ENCODE results near the gene SMAD2. TPM values are rescaled to one million over a fixed set of nuclear protein-coding genes. Genes with fewer than 3 reads are reported as not detected.

Gene SMAD2
- total RNA-seq, 1 experiment from 2014 or later = 121 TPM

- no peak for DNase-seq
- Histone ChIP-seq H3T11ph (ENCODE audit: low read length) (no peak overlapping the region), H3K4me2 (ENCODE audit: insufficient read depth, insufficient read length, low read length) (no peak overlapping the region), H4K20me1 (ENCODE audit: control insufficient read depth, insufficient read depth, insufficient read length) (no peaks in the 10 kb centered on the region), H2BK5ac (ENCODE audit: insufficient read length, low read length) (no peak overlapping the region), H3K79me2 (ENCODE audit: insufficient read depth, low read length) (no peaks in the 10 kb centered on the region), H3K56ac (ENCODE audit: insufficient read length, low read depth, low read length) (no peak overlapping the region), H2BK20ac (ENCODE audit: low read depth, low read length, poor library complexity, severe bottlenecking) (no peak overlapping the region), H3K27ac (ENCODE audit: insufficient read length, low read depth, low read length) (no peak overlapping the region), H3K9ac (ENCODE audit: extremely low read depth, insufficient read length, low read length) (no peak overlapping the region), H3K23ac (ENCODE audit: insufficient read length, low read depth, low read length) (no peak overlapping the region), H3K4ac (ENCODE audit: low read depth, low read length) (no peak overlapping the region), H3K9me3 (ENCODE audit: control insufficient read depth, low read depth, low read length) (no peaks in the 10 kb centered on the region), H3K79me1 (ENCODE audit: insufficient read depth, low read depth, low read length, poor library complexity, severe bottlenecking) (no peaks in the 10 kb centered on the region), H3K27me3 (ENCODE audit: insufficient read depth, low read length) (no peaks in the 10 kb centered on the region), H2BK120ac (ENCODE audit: low read depth, low read length, poor library complexity, severe bottlenecking) (no peak overlapping the region), H3K18ac (ENCODE audit: insufficient read length, low read depth, low read length) (no peak overlapping the region), H2BK15ac (ENCODE audit: low read depth, low read length) (no peak overlapping the region), H2AFZ (ENCODE audit: low read length) (no peak overlapping the region), H4K8ac (replicated peaks; ENCODE audit: insufficient read length, low read depth, low read length) (no peak overlapping the region), H3K4me1 (ENCODE audit: insufficient read depth, low read length) (no peaks in the 10 kb centered on the region), H4K91ac (ENCODE audit: insufficient read length, low read depth, low read length) (no peak overlapping the region), H4K5ac (ENCODE audit: insufficient read length, low read depth, low read length) (no peak overlapping the region), H3K23me2 (ENCODE audit: insufficient read length, low read depth, low read length, poor library complexity, severe bottlenecking) (no peaks in the 10 kb centered on the region), H2BK12ac (ENCODE audit: insufficient read length, low read depth, low read length) (no peak overlapping the region), H3K14ac (ENCODE audit: insufficient read depth, low read length) (no peak overlapping the region), H2AK5ac (ENCODE audit: insufficient read length, low read length) (no peak overlapping the region)
- Mint-ChIP-seq H3K27me3 (ENCODE audit: low read depth) (no peaks in the 10 kb centered on the region; the same call in 1 of the 2 replicates), H3K4me3 (no peak overlapping the region), H3K27ac (no peak overlapping the region), H3K9me3 (peaks cover 0 to 3% of the 10 kb centered on the region in 2 experiments; a peak in 3 of 5 replicates), H3K36me3 (ENCODE audit: insufficient read depth in 1 of 3, low read depth in 3 of 3) (no peaks in the 10 kb centered on the region; a peak in 1 of 7 replicates), H3K4me1 (peaks cover 0 to 3% of the 10 kb centered on the region in 2 experiments; a peak in 1 of 4 replicates)
- WGBS (ENCODE audit: extremely low coverage, insufficient read length, low lambda C conversion rate) = no CpG with 5 or more reads among the region's 6 CpGs
- no peak for TF ChIP-seq CTCF (conservative IDR thresholded peaks at IDR 0.05)
These were observed 14.8 kb upstream of the SMAD2 start for GRCh38 chr18:47944972-47945852.

Measured in H9 (cell line).